ENCODE measurements around the gene FBXL2.
"Not testable (repeated sequence)": the region's sequence is repeated elsewhere in the genome, so short reads cannot be mapped to it uniquely, and the experiment has no call there.

Gene FBXL2

GRCh38 chr3:33425453-33425852, 148.2 kb downstream of the FBXL2 start:
- CTCF ChIA-PET = interaction anchor here (1.0 kb wide), 1 partner anchor 12 kb away, joined by 3 read pairs; no protein-coding TSS in a partner anchor
- no peak for DNase-seq (ENCODE audit: low read depth, low spot score)
- POLR2A ChIA-PET = no interaction called here
- no peak overlapping the region for H3K4me3 ChIP-seq (ENCODE audit: low read depth, low read length)
- TF ChIP-seq CTCF (IDR thresholded peaks at IDR 0.05; ENCODE audit: insufficient read depth, low read length, missing control alignments) = no peak

GRCh38 chr3:33426068-33426467, 148.8 kb downstream of the FBXL2 start:
- POLR2A ChIA-PET = no interaction called here
- no peak for TF ChIP-seq CTCF (IDR thresholded peaks at IDR 0.05; ENCODE audit: insufficient read depth, low read length, missing control alignments)

GRCh38 chr3:33426630-33427317, 149.5 kb downstream of the FBXL2 start:
- ChIA-PET POLR2A (no interaction called here), CTCF (interaction anchor here (0.6 to 1.0 kb wide), 2 partner anchors 11 to 54 kb away, joined by 3 read pairs; no protein-coding TSS in a partner anchor)
- no peak for TF ChIP-seq CTCF (IDR thresholded peaks at IDR 0.05; ENCODE audit: insufficient read depth, low read length, missing control alignments)
- no peak overlapping the region for H3K4me3 ChIP-seq (ENCODE audit: low read depth, low read length)
- DNase-seq (ENCODE audit: low read depth, low spot score) = no peak

More at GRCh38 chr3:33426068-33426467, 148.8 kb downstream of the FBXL2 start:
- CTCF ChIA-PET = interaction anchor here (1.0 kb wide), 1 partner anchor 12 kb away, joined by 3 read pairs; no protein-coding TSS in a partner anchor
- no peak overlapping the region for H3K4me3 ChIP-seq (ENCODE audit: low read depth, low read length)
- no peak for DNase-seq (ENCODE audit: low read depth, low spot score)

- ChIA-PET POLR2A (no interaction called here), CTCF (interaction anchor here (1.6 to 2.8 kb wide), 2 partner anchors 10 to 298 kb away, joined by 5 to 12 read pairs; partner anchors contain the start of gene UBP1)
- no peak for DNase-seq (ENCODE audit: low read depth, low spot score)
- no peak overlapping the region for H3K4me3 ChIP-seq (ENCODE audit: low read depth, low read length)
- TF ChIP-seq CTCF (IDR thresholded peaks at IDR 0.05; ENCODE audit: insufficient read depth, low read length, missing control alignments) = no peak
Observed at GRCh38 chr3:33428734-33429133, 151.5 kb downstream of the FBXL2 start.

GRCh38 chr3:33429306-33429705, 152.1 kb downstream of the FBXL2 start:
- POLR2A ChIA-PET; H3K4me3 ChIP-seq (ENCODE audit: low read depth, low read length); DNase-seq (ENCODE audit: low read depth, low spot score): not testable (repeated sequence)
- CTCF ChIA-PET = interaction anchor here (0.6 to 2.8 kb wide), 4 partner anchors 10 to 357 kb away, joined by 3 to 12 read pairs (median 4); partner anchors contain the start of gene UBP1

GRCh38 chr3:33430061-33430460, 152.8 kb downstream of the FBXL2 start:
- DNase-seq (ENCODE audit: low read depth, low spot score) = no peak
- CTCF ChIA-PET = interaction anchor here (0.6 to 2.8 kb wide), 5 partner anchors 9 to 357 kb away, joined by 3 to 12 read pairs (median 3); partner anchors contain the start of gene UBP1
- POLR2A ChIA-PET = no interaction called here
- H3K4me3 ChIP-seq (ENCODE audit: low read depth, low read length) = no peak overlapping the region
- TF ChIP-seq CTCF (IDR thresholded peaks at IDR 0.05; ENCODE audit: insufficient read depth, low read length, missing control alignments) = no peak
